ENCODE data around the gene LYPD6B.
"Not testable (repeated sequence)": the region's sequence is repeated elsewhere in the genome, so short reads cannot be mapped to it uniquely, and the experiment has no call there.

GRCh38 chr2:149251436-149251835 is 212.9 kb downstream of the LYPD6B start:
- TF ChIP-seq, protein P1, sequence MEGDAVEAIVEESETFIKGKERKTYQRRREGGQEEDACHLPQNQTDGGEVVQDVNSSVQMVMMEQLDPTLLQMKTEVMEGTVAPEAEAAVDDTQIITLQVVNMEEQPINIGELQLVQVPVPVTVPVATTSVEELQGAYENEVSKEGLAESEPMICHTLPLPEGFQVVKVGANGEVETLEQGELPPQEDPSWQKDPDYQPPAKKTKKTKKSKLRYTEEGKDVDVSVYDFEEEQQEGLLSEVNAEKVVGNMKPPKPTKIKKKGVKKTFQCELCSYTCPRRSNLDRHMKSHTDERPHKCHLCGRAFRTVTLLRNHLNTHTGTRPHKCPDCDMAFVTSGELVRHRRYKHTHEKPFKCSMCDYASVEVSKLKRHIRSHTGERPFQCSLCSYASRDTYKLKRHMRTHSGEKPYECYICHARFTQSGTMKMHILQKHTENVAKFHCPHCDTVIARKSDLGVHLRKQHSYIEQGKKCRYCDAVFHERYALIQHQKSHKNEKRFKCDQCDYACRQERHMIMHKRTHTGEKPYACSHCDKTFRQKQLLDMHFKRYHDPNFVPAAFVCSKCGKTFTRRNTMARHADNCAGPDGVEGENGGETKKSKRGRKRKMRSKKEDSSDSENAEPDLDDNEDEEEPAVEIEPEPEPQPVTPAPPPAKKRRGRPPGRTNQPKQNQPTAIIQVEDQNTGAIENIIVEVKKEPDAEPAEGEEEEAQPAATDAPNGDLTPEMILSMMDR (conservative IDR thresholded peaks at IDR 0.05): not testable (repeated sequence)
- not testable (repeated sequence) for TF ChIP-seq ZFX (IDR thresholded peaks at IDR 0.05)

Data from C4-2B (cell line).